ENCODE measurements around the gene CYBC1. TPM values are rescaled to one million over a fixed set of nuclear protein-coding genes. Genes with fewer than 3 reads are reported as not detected.

CYBC1 gene
- total RNA-seq, 1 experiment from 2014 or later = 99.9 TPM

DNA sequence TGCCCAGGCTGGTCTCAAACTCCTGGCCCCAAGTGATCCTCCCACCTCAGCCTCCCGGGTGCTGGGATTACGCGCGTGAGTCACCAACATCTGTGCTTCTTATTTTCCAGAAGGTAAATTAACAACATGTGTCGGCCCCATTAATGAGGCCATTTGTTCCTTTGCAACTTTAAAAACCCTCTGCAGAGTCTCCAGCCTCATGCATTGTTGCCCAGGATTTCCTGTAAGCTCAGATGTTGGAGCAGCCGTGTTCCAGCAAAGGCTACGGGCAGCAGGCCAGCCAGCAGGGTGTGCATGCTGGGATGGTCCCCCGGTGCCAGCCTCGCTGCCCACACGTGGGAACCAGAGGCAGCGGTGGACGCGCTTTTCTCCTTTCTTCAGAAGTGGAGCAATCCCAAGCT, 51.5 kb downstream of the CYBC1 start:
- Histone ChIP-seq H3K4me1 (peaks cover 12% of the 10 kb centered on the region), H3K9me3 (no peaks in the 10 kb centered on the region), H3K27me3 (replicated peaks; ENCODE audit: control insufficient read depth, insufficient read depth, low read length) (no peaks in the 10 kb centered on the region), H3K4me3 (ENCODE audit: low read depth, low read length) (no peak overlapping the region), H3K36me3 (ENCODE audit: control insufficient read depth, insufficient read depth, low read length) (peaks cover 1% of the 10 kb centered on the region; the same call in 1 of the 2 replicates)
- Mint-ChIP-seq H3K36me3 (ENCODE audit: insufficient read depth, unreplicated experiment) (peaks cover 34% of the 10 kb centered on the region), H3K27me3 (ENCODE audit: insufficient read depth, unreplicated experiment) (no peaks in the 10 kb centered on the region), H3K9me3 (ENCODE audit: unreplicated experiment) (no peaks in the 10 kb centered on the region), H3K27ac (ENCODE audit: unreplicated experiment) (no peak overlapping the region), H3K4me3 (ENCODE audit: unreplicated experiment) (no peak overlapping the region), H3K4me1 (ENCODE audit: low read depth, unreplicated experiment) (peaks cover 24% of the 10 kb centered on the region)
- BruUV-seq (replicated peaks) = no TSS peak
- no peak for DNase-seq
- CTCF ChIA-PET = no interaction called here
- TF ChIP-seq, protein P1, sequence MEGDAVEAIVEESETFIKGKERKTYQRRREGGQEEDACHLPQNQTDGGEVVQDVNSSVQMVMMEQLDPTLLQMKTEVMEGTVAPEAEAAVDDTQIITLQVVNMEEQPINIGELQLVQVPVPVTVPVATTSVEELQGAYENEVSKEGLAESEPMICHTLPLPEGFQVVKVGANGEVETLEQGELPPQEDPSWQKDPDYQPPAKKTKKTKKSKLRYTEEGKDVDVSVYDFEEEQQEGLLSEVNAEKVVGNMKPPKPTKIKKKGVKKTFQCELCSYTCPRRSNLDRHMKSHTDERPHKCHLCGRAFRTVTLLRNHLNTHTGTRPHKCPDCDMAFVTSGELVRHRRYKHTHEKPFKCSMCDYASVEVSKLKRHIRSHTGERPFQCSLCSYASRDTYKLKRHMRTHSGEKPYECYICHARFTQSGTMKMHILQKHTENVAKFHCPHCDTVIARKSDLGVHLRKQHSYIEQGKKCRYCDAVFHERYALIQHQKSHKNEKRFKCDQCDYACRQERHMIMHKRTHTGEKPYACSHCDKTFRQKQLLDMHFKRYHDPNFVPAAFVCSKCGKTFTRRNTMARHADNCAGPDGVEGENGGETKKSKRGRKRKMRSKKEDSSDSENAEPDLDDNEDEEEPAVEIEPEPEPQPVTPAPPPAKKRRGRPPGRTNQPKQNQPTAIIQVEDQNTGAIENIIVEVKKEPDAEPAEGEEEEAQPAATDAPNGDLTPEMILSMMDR (IDR thresholded peaks at IDR 0.05; ENCODE audit: insufficient read depth in 1 of 2, low read depth in 1 of 2, low read length in 1 of 2, severe bottlenecking in 1 of 2, unreplicated experiment in 1 of 2) = no peak
- POLR2A ChIA-PET = no interaction called here
- intact Hi-C loops (cut with micrococcal nuclease; ENCODE audit: unreplicated experiment) = loop anchor here (5.0 kb wide), 1 partner anchor 47 kb away; no protein-coding TSS in a partner anchor

DNA sequence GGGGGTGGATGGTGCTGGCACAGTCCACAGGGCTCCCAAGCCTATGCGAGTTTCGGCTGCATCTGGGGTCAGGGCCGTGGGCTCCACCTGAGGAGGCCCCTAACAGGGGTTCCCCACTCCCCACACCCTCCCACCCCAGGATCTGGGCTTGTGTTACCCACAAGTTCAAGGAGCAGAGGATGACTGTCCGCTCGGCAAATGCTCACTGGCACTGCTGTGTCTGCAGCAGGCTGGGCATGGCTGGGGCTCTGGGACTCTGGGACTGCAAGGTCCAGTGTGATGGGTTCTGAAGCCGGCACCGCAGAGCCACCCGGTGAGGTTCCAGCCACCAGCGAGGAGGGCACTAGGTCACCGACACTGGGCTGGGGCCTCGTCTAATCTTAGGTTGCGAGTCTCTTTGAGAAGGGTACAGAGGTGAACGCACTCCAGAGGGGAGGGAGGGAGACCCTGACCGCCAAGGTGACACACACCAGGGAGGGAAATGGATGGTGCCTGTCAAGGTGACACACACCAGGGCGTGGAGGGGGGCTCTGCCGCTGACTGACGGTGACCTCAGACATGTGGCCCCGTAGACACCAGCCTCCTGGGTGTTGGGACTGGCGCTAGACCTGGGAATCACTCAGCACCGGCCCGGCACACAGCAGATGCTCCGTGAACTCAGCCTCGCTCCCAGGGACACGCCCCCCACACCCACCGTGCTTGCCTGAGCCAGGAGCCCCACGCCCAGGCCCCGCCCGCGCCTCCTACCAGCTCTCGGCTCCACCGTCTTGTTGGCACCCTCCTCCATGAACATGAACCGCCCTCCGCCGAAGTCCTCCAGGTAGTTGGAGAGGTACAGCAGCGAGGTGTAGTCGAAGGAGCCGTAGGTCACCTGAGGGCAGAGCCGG, 52.9 kb downstream of the CYBC1 start:
- TF ChIP-seq, protein P1 (IDR thresholded peaks at IDR 0.05; ENCODE audit: insufficient read depth in 1 of 2, low read depth in 1 of 2, low read length in 1 of 2, severe bottlenecking in 1 of 2, unreplicated experiment in 1 of 2) = no peak
- Mint-ChIP-seq H3K36me3 (ENCODE audit: insufficient read depth, unreplicated experiment) (peaks cover 34% of the 10 kb centered on the region), H3K9me3 (ENCODE audit: unreplicated experiment) (no peaks in the 10 kb centered on the region), H3K27me3 (ENCODE audit: insufficient read depth, unreplicated experiment) (no peaks in the 10 kb centered on the region), H3K27ac (ENCODE audit: unreplicated experiment) (no peak overlapping the region), H3K4me3 (ENCODE audit: unreplicated experiment) (no peak overlapping the region), H3K4me1 (ENCODE audit: low read depth, unreplicated experiment) (peaks cover 19% of the 10 kb centered on the region)
- intact Hi-C loops (cut with micrococcal nuclease; ENCODE audit: unreplicated experiment) = loop anchor here (5.0 kb wide), 1 partner anchor 45 kb away; no protein-coding TSS in a partner anchor
- Histone ChIP-seq H3K4me3 (ENCODE audit: low read depth, low read length) (no peak overlapping the region), H3K36me3 (ENCODE audit: control insufficient read depth, insufficient read depth, low read length) (peaks cover 1% of the 10 kb centered on the region; the same call in 1 of the 2 replicates), H3K27me3 (replicated peaks; ENCODE audit: control insufficient read depth, insufficient read depth, low read length) (no peaks in the 10 kb centered on the region), H3K4me1 (peaks cover 12% of the 10 kb centered on the region), H3K9me3 (no peaks in the 10 kb centered on the region)
- POLR2A ChIA-PET = interaction anchor here (0.5 kb wide), 1 partner anchor 25 kb away, joined by 8 read pairs; no protein-coding TSS in a partner anchor
- BruUV-seq (replicated peaks) = no TSS peak
- DNase-seq = no peak
- CTCF ChIA-PET = interaction anchor here (0.6 kb wide), 1 partner anchor 218 kb away, joined by 3 read pairs; no protein-coding TSS in a partner anchor

DNA sequence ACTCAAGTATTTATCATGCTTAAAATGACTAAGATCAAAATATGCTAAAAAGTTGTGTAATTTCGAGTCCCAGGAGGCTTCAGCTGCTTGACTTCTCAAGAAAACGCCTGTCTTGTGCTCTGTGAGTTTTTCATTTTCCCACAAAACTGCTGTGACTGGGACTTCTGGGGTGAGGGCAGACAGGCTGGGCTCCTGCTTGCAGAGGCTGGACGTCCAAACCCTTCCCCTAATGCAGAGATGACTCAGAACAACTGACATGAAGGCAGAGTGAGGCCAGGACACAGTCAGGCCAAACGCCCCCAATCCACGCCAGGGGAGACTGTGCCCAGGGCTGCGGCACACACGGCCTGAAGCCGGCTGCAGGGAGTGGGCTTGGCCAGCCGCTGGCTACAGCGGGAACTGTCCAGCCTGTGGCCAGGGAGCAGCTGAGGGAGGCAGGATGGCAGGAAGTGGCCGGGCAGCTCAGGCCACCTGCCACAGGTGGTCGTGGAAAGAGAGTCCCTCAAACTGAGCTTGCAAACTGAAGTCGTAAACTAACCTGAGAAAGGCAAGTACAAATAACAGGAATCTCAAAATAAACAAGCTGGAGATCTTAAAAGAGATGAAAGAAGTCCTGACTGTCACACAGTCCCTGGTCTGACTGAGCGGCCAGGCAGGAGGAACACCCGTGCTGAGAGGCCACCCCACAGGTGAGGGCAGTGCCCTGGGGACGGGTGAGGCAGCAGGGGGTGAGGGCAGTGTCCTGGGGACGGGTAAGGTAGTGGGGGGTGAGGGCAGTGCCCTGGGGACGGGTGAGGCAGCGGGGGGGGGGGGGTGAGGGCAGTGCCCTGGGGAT, 53.7 kb downstream of the CYBC1 start:
- ChIA-PET POLR2A (interaction anchor here (0.5 kb wide), 1 partner anchor 25 kb away, joined by 8 read pairs; no protein-coding TSS in a partner anchor), CTCF (no interaction called here)
- H3K4me1 Mint-ChIP-seq (ENCODE audit: low read depth, unreplicated experiment) = peaks cover 17% of the 10 kb centered on the region
- no peak overlapping the region for H3K4me3 Mint-ChIP-seq (ENCODE audit: unreplicated experiment)
- no peaks in the 10 kb centered on the region for H3K9me3 ChIP-seq
- TF ChIP-seq, protein P1 (IDR thresholded peaks at IDR 0.05; ENCODE audit: insufficient read depth in 1 of 2, low read depth in 1 of 2, low read length in 1 of 2, severe bottlenecking in 1 of 2, unreplicated experiment in 1 of 2) = no peak
- no TSS peak for BruUV-seq (replicated peaks)
- H3K27me3 ChIP-seq (replicated peaks; ENCODE audit: control insufficient read depth, insufficient read depth, low read length) = no peaks in the 10 kb centered on the region
- no peaks in the 10 kb centered on the region for H3K27me3 Mint-ChIP-seq (ENCODE audit: insufficient read depth, unreplicated experiment)
- intact Hi-C loops (cut with micrococcal nuclease; ENCODE audit: unreplicated experiment) = loop anchor here (5.0 kb wide), 1 partner anchor 45 kb away; no protein-coding TSS in a partner anchor
- H3K9me3 Mint-ChIP-seq (ENCODE audit: unreplicated experiment) = no peaks in the 10 kb centered on the region
- H3K36me3 Mint-ChIP-seq (ENCODE audit: insufficient read depth, unreplicated experiment) = peaks cover 31% of the 10 kb centered on the region
- peaks cover 1% of the 10 kb centered on the region; the same call in 1 of the 2 replicates for H3K36me3 ChIP-seq (ENCODE audit: control insufficient read depth, insufficient read depth, low read length)
- H3K4me1 ChIP-seq = peaks cover 12% of the 10 kb centered on the region
- H3K27ac Mint-ChIP-seq (ENCODE audit: unreplicated experiment) = no peak overlapping the region
- peak in 1 of 2 experiments; percentile 47 for DNase-seq
- H3K4me3 ChIP-seq (ENCODE audit: low read depth, low read length) = no peak overlapping the region

All from Caco-2 (cell line).